ENCODE results near the gene CALHM6.

- no peak for TF ChIP-seq POLR2A (IDR thresholded peaks at IDR 0.05)
- no peak for TF ChIP-seq CTCF (IDR thresholded peaks at IDR 0.05)
Observed at GRCh38 chr6:116450769-116451740, 10.1 kb upstream of the CALHM6 start.
